Natural killer cell (primary cell): Measurements from ENCODE around the gene EID2B. TPM values are rescaled to one million over a fixed set of nuclear protein-coding genes. Genes with fewer than 3 reads are reported as not detected.

Source experiments
- ATAC-seq, 3 donors: fragments of 150-1000 bp in 2 of 3; fragments of 200-7000 bp in 1 of 3; cut with Tn5 transposase; 1 replicate in 1 of 3; 2 replicates in 2 of 3; pipeline ENCODE4 v1.10.0; 2021; ENCODE audit warnings: mild to moderate bottlenecking in 2 of 3, moderate library complexity in 2 of 3
- DNase-seq, 2 donors: peaks; one replicate each; pipeline versions ENCODE4 v3.0.0 to v3.0.0-alpha.2; 2013 to 2021; ENCODE audit warnings: mixed read lengths in 1 of 2
- H3K27ac ChIP-seq: one replicate; pipeline ENCODE4 v1.5.1; 2013; ENCODE audit warnings: mild to moderate bottlenecking, low read length
- H3K27me3 ChIP-seq: one replicate; pipeline ENCODE4 v1.6.1; 2013; ENCODE audit warnings: low read length; ENCODE audit not compliant: control insufficient read depth, insufficient read depth
- H3K36me3 ChIP-seq: one replicate; pipeline ENCODE4 v1.6.1; 2013; ENCODE audit warnings: low read length; ENCODE audit not compliant: control insufficient read depth, insufficient read depth
- H3K4me1 ChIP-seq: one replicate; pipeline ENCODE4 v1.6.1; 2013; ENCODE audit warnings: low read length; ENCODE audit not compliant: control insufficient read depth, insufficient read depth
- H3K4me3 ChIP-seq: one replicate; pipeline ENCODE4 v1.5.1; 2013; ENCODE audit warnings: low read length
- H3K9me3 ChIP-seq: one replicate; pipeline ENCODE4 v1.6.1; 2013; ENCODE audit warnings: low read length; ENCODE audit not compliant: control insufficient read depth, insufficient read depth
- H3K27ac Mint-ChIP-seq, 2 donors: one replicate each; pipeline ENCODE4 v1.8.0; 2022; ENCODE audit warnings: mild to moderate bottlenecking in 2 of 2, mixed read lengths in 2 of 2, moderate library complexity in 1 of 2
- H3K27me3 Mint-ChIP-seq, 2 donors: one replicate each; pipeline ENCODE4 v1.8.0; 2022; ENCODE audit warnings: low read depth in 2 of 2, mixed read lengths in 2 of 2
- H3K36me3 Mint-ChIP-seq: one replicate; pipeline ENCODE4 v1.8.0; 2022; ENCODE audit warnings: mixed read lengths
- H3K4me1 Mint-ChIP-seq, 2 donors: one replicate each; pipeline ENCODE4 v1.8.0; 2022; ENCODE audit warnings: mixed read lengths in 2 of 2
- H3K4me3 Mint-ChIP-seq: one replicate; pipeline ENCODE4 v1.8.0; 2022; ENCODE audit warnings: mild to moderate bottlenecking, moderate library complexity, mixed read lengths
- H3K9me3 Mint-ChIP-seq, 2 donors: one replicate each; pipeline ENCODE4 v1.8.0; 2022; ENCODE audit warnings: mixed read lengths in 2 of 2
- CTCF ChIP-seq: fragments of 200-600 bp; IDR thresholded peaks from one replicate; pipeline ENCODE4 v1.8.0; 2022; ENCODE audit warnings: antibody characterized with exemption
- whole genome bisulfite sequencing: methylation state at CpG from one replicate; pipeline ENCODE4 v1.1.7; 2013; ENCODE audit warnings: missing lambda C conversion rate; ENCODE audit not compliant: insufficient coverage; 5-methylcytosine and 5-hydroxymethylcytosine counted together
- intact Hi-C: fragments of 100-400 bp; cut with micrococcal nuclease; formaldehyde crosslinking; loops from one replicate; pipeline ENCODE4 v1.14.2; 2022
- total RNA-seq, 4 donors: library from RNA; stranded (reverse); fragments of 120-200 nt in 1 of 4; gene quantifications; one replicate each; pipeline versions ENCODE4 v1.2.3 to v1.2.4, GENCODE V29; 2013 to 2022

EID2B gene
- total RNA-seq, 3 donors from 2014 or later (not counting 1 experiment from before 2014, with no cell fraction given), result 4.6 to 6.7 (median 5.8) TPM

GRCh38 chr19:39508629-39509028, 24.0 kb downstream of the EID2B start:
- WGBS, result 90% methylated on average over 9 of the region's 9 CpGs

GRCh38 chr19:39507715-39508364, 24.8 kb downstream of the EID2B start:
- no peak for TF ChIP-seq CTCF
- H3K36me3 Mint-ChIP-seq, result no peaks in the 10 kb centered on the region
- ATAC-seq, result no peak
- no peaks in the 10 kb centered on the region for H3K9me3 ChIP-seq
- 72% methylated on average over 19 of the region's 24 CpGs for WGBS
- H3K36me3 ChIP-seq, result no peaks in the 10 kb centered on the region
- H3K9me3 Mint-ChIP-seq, result no peaks in the 10 kb centered on the region
- DNase-seq, result no peak
- peaks cover 50 to 60% of the 10 kb centered on the region in 2 donors for H3K27me3 Mint-ChIP-seq
- peak overlapping the region; percentile 14 for H3K4me3 ChIP-seq
- peak overlapping the region; percentile 72 for H3K4me3 Mint-ChIP-seq
- peaks cover 5 to 31% of the 10 kb centered on the region in 2 donors for H3K4me1 Mint-ChIP-seq
- H3K4me1 ChIP-seq, result peaks cover 14% of the 10 kb centered on the region
- intact Hi-C loops, result no loop called here
- peaks cover 22% of the 10 kb centered on the region for H3K27me3 ChIP-seq
- H3K27ac ChIP-seq, result no peak overlapping the region
- H3K27ac Mint-ChIP-seq, result no peak overlapping the region

More at GRCh38 chr19:39508629-39509028, 24.0 kb downstream of the EID2B start:
- Histone ChIP-seq H3K36me3 (no peaks in the 10 kb centered on the region), H3K27me3 (peaks cover 26% of the 10 kb centered on the region), H3K9me3 (no peaks in the 10 kb centered on the region), H3K27ac (no peak overlapping the region), H3K4me3 (no peak overlapping the region), H3K4me1 (peaks cover 10% of the 10 kb centered on the region)
- ATAC-seq (no peak), DNase-seq (no peak)
- Mint-ChIP-seq H3K27me3 (peaks cover 56 to 59% of the 10 kb centered on the region in 2 donors), H3K4me3 (no peak overlapping the region), H3K9me3 (no peaks in the 10 kb centered on the region), H3K4me1 (peaks cover 3 to 23% of the 10 kb centered on the region in 2 donors), H3K27ac (no peak overlapping the region), H3K36me3 (no peaks in the 10 kb centered on the region)
- no peak for TF ChIP-seq CTCF
- intact Hi-C loops, result no loop called here

GRCh38 chr19:39506944-39507714, 25.5 kb downstream of the EID2B start:
- DNase-seq (peak in 1 of 2 donors; percentile 76), ATAC-seq (peak; percentile 48 to 59 (median 53))
- WGBS, result 8% methylated on average over 96 of the region's 96 CpGs
- H3K9me3 Mint-ChIP-seq, result no peaks in the 10 kb centered on the region
- Histone ChIP-seq H3K9me3 (no peaks in the 10 kb centered on the region), H3K27me3 (peaks cover 22% of the 10 kb centered on the region), H3K4me3 (peak overlapping the region; percentile 14), H3K36me3 (no peaks in the 10 kb centered on the region), H3K4me1 (peaks cover 17% of the 10 kb centered on the region), H3K27ac (no peak overlapping the region)
- H3K27ac Mint-ChIP-seq, result no peak overlapping the region
- no peaks in the 10 kb centered on the region for H3K36me3 Mint-ChIP-seq
- peaks cover 49 to 56% of the 10 kb centered on the region in 2 donors for H3K27me3 Mint-ChIP-seq
- intact Hi-C loops, result no loop called here
- H3K4me1 Mint-ChIP-seq, result peaks cover 5 to 32% of the 10 kb centered on the region in 2 donors
- no peak for TF ChIP-seq CTCF
- H3K4me3 Mint-ChIP-seq, result peak overlapping the region; percentile 72
